ENCODE results near the gene SLX4IP. TPM values are rescaled to one million over a fixed set of nuclear protein-coding genes. Genes with fewer than 3 reads are reported as not detected.
A peak's percentile ranks its signal among the peaks of the same experiment; 100 is the strongest.

Gene SLX4IP
- total RNA-seq, 4 donors from 2014 or later = 3.4 to 6.3 (median 3.9) TPM

DNA sequence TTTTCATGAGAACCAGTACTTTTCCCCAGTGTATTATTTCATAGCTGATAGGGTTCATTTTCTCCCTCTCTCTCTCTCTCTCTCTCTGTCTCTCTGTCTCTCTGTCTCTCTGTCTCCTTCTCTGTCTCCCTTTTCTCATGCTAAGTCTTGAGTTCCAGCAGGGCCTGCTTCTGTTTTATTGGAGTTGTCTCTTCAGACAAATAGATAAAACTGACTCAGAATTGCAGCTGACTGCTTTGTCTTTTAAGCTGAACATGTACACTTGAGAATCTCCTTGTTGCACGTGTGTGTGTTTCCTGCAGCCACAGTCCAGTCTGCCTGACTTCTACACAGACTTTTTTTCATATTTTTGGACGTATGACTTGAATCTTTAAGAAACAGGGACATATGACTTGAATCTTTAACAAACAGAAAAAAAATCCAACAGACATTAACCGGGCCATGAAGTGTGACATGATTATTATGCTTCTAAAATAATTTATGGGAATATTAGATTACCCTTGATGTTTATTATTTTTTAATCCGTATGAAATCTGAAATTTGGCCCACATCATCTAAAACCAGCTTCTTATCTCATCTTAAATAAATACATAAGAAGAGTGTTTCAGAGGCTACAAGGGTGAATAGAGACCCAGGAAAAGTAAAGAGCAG lies 167.2 kb downstream of the SLX4IP start:
- peak overlapping the region in 3 of 4 donors; percentile 20 to 87 (median 25) for H3K27ac ChIP-seq
- intact Hi-C loops (cut with DNase I) = no loop called here
- WGBS, 2 donors = 64 to 68% methylated on average over 4 of the region's 4 CpGs

DNA sequence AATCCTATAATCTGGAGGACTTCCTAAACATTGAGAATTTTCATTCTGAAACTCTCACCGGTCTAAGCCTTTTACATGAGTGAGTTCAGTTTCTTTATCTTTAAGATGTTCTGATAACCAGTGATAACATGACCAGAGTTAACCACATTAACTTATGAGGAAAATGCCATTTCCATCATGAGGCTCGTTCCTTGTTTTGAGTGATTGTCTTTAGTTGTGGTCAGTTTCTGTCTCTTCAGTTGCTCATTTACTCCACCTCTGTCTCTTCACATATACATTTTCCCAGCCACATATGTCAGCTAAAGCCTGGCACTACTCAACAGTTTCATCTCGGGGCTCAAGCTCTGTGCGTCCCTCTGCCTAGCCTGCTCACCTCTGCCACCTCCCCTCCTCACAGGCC lies 168.3 kb downstream of the SLX4IP start:
- intact Hi-C loops (cut with DNase I) = no loop called here
- TF ChIP-seq POLR2A (IDR thresholded peaks at IDR 0.05) = no peak
- TF ChIP-seq, protein P1, sequence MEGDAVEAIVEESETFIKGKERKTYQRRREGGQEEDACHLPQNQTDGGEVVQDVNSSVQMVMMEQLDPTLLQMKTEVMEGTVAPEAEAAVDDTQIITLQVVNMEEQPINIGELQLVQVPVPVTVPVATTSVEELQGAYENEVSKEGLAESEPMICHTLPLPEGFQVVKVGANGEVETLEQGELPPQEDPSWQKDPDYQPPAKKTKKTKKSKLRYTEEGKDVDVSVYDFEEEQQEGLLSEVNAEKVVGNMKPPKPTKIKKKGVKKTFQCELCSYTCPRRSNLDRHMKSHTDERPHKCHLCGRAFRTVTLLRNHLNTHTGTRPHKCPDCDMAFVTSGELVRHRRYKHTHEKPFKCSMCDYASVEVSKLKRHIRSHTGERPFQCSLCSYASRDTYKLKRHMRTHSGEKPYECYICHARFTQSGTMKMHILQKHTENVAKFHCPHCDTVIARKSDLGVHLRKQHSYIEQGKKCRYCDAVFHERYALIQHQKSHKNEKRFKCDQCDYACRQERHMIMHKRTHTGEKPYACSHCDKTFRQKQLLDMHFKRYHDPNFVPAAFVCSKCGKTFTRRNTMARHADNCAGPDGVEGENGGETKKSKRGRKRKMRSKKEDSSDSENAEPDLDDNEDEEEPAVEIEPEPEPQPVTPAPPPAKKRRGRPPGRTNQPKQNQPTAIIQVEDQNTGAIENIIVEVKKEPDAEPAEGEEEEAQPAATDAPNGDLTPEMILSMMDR (IDR thresholded peaks at IDR 0.05) = no peak
- Histone ChIP-seq H3K36me3 (no peaks in the 10 kb centered on the region), H3K27me3 (no peaks in the 10 kb centered on the region), H3K4me1 (peaks cover 6 to 44% (median 21%) of the 10 kb centered on the region in 3 donors), H3K4me3 (no peak overlapping the region), H3K27ac (peak overlapping the region; percentile 46 to 87 (median 65)), H3K9me3 (no peaks in the 10 kb centered on the region)
- DNase-seq = no peak
- 74 to 85% methylated on average over 4 of the region's 4 CpGs for WGBS, 2 donors

More for the DNA sequence above, 167.2 kb downstream of the SLX4IP start:
- peaks cover 11 to 53% (median 31%) of the 10 kb centered on the region in 3 donors for H3K4me1 ChIP-seq
- H3K4me3 ChIP-seq = no peak overlapping the region
- TF ChIP-seq, protein P1 (IDR thresholded peaks at IDR 0.05) = no peak
- TF ChIP-seq POLR2A (IDR thresholded peaks at IDR 0.05) = no peak
- DNase-seq = no peak
- no peaks in the 10 kb centered on the region for H3K36me3 ChIP-seq
- no peaks in the 10 kb centered on the region for H3K9me3 ChIP-seq
- H3K27me3 ChIP-seq = no peaks in the 10 kb centered on the region

DNA sequence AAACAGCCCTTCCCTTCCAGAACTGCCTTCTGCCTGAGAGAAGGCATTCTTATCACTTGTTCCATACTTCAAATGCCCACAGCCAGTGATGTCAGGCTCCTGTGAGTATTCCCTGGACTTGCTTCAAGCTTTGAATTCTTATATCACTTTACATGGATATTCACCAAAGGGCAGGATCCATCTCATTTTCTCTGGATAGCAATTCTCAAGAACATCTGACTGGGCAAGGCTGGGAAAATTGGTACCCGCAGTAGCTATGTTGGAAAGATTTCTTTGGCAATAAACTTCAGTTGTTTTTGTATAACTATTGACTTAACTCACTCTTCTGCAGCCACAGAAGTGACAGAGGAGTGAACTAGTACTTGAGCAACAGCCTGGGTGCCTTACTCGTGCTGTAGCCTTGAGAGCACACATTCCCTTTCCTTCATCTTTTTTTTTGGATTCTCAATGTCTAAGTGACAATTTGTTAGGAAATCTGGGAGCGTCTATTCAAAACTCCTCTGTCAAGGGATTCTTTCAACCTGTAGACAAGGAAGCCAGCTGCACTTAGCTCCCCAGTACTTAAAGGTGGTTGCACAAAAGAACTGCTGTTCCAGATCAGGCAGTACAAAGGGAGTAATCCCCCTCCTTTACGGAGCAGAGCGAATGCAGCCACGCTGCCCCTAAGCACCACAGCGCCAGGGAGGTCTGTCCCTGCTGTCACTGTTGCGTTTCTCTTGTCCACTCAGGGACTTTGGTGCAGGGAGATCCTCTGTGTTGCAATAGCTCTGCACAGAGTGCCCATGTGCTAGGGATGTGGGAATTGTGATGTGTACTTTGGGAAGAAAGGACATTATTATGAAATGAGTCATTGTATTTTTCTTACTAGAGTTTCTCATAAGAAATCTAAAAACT lies 169.1 kb downstream of the SLX4IP start:
- peaks cover 4 to 39% (median 22%) of the 10 kb centered on the region in 3 donors for H3K4me1 ChIP-seq
- no peak for DNase-seq
- peak overlapping the region; percentile 46 to 87 (median 65) for H3K27ac ChIP-seq
- TF ChIP-seq POLR2A (IDR thresholded peaks at IDR 0.05) = peak in 1 of 4 donors; percentile 12
- TF ChIP-seq, protein P1 (IDR thresholded peaks at IDR 0.05) = no peak
- 58 to 74% methylated on average over 7 to 8 of the region's 8 CpGs for WGBS, 2 donors
- H3K27me3 ChIP-seq = no peaks in the 10 kb centered on the region
- no peaks in the 10 kb centered on the region for H3K9me3 ChIP-seq
- H3K36me3 ChIP-seq = no peaks in the 10 kb centered on the region
- H3K4me3 ChIP-seq = peak overlapping the region in 1 of 4 donors; percentile 5
- intact Hi-C loops (cut with DNase I) = no loop called here

DNA sequence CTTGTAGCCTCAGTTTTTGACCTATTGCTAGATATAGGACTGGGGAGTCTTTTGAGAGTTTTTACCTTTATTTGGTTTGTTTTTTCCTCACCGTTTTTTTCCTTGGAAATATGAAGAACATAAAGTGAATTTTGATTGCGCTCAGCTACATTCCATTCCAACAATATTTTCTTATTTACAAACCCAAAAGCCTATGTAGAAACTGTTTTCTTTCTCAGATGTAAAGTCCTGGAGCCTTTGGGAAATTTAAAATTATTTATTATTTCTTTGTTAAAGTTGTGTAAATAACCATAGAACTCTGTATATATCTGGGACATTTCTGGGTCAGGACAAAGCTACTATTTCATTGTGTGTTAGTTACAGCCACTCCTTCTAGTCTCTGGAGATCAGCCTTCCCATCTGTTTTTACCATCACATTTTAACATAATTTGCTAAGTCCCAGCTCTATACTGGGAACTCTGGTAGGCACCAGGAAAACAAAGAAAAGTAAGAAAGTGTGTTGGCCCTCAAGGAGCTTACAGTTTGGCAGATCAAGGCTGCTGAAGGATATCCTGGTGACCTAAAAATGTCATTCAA lies 169.8 kb downstream of the SLX4IP start:
- TF ChIP-seq POLR2A (IDR thresholded peaks at IDR 0.05) = no peak
- TF ChIP-seq, protein P1 (IDR thresholded peaks at IDR 0.05) = no peak
- H3K4me1 ChIP-seq = peaks cover 4 to 38% (median 24%) of the 10 kb centered on the region in 3 donors
- no peak overlapping the region for H3K4me3 ChIP-seq
- DNase-seq = no peak
- H3K9me3 ChIP-seq = no peaks in the 10 kb centered on the region
- intact Hi-C loops (cut with DNase I) = no loop called here
- WGBS, 2 donors = 80 to 88% methylated on average over 2 of the region's 2 CpGs
- H3K36me3 ChIP-seq = no peaks in the 10 kb centered on the region
- peak overlapping the region in 3 of 4 donors; percentile 56 to 87 (median 74) for H3K27ac ChIP-seq
- H3K27me3 ChIP-seq = no peaks in the 10 kb centered on the region

Measured in esophagus squamous epithelium (tissue), 5 donors.